GM12878 (cell line): ENCODE data around the gene SCAP. TPM values are rescaled to one million over a fixed set of nuclear protein-coding genes. Genes with fewer than 3 reads are reported as not detected.

ENCODE experiments used
- ATF3 ChIP-seq: IDR thresholded peaks from 2 replicates; pipeline ENCODE4 v1.6.1; 2011; ENCODE audit warnings: low read depth, mild to moderate bottlenecking, low read length, moderate library complexity, borderline replicate concordance; ENCODE audit errors: extremely low read depth
- ATF7 ChIP-seq: fragments of 450-650 bp; IDR thresholded peaks from 2 replicates; pipeline ENCODE4 v1.6.1; 2016; ENCODE audit warnings: low read depth, mild to moderate bottlenecking
- CHD4 ChIP-seq: fragments of 200-600 bp; sonication (generic); IDR thresholded peaks from 2 replicates; pipeline ENCODE4 v1.6.1; 2016; ENCODE audit warnings: mild to moderate bottlenecking
- FOXM1 ChIP-seq: IDR thresholded peaks from 2 replicates; pipeline ENCODE4 v1.6.1; 2012; ENCODE audit warnings: low read depth, mild to moderate bottlenecking, inconsistent platforms, low read length, moderate library complexity
- GATAD2B ChIP-seq: fragments of 450-650 bp; conservative IDR thresholded peaks from 2 replicates; pipeline ENCODE4 v1.6.1; 2017; ENCODE audit warnings: low read depth, mild to moderate bottlenecking, moderate library complexity
- HDAC6 ChIP-seq: fragments of 200-600 bp; sonication (generic); IDR thresholded peaks from one replicate; pipeline ENCODE4 v1.8.0; 2017; ENCODE audit warnings: antibody characterized with exemption; ENCODE audit not compliant: unreplicated experiment
- LARP7 ChIP-seq: fragments of 450-650 bp; IDR thresholded peaks from 2 replicates; pipeline ENCODE4 v1.6.1; 2017; ENCODE audit warnings: mild to moderate bottlenecking
- MAX ChIP-seq: IDR thresholded peaks from 2 replicates; pipeline ENCODE4 v1.6.1; 2012; ENCODE audit warnings: low read depth, low read length, improper control_type of control experiment
- MTA2 ChIP-seq: fragments of 450-650 bp; IDR thresholded peaks from 2 replicates; pipeline ENCODE4 v1.6.1; 2016; ENCODE audit warnings: low read depth, mild to moderate bottlenecking, moderate library complexity
- NBN ChIP-seq: fragments of 450-650 bp; IDR thresholded peaks from 2 replicates; pipeline ENCODE4 v1.6.1; 2016
- NFXL1 ChIP-seq: fragments of 450-650 bp; IDR thresholded peaks from 2 replicates; pipeline ENCODE4 v1.6.1; 2017; ENCODE audit warnings: antibody characterized with exemption, mild to moderate bottlenecking, borderline replicate concordance
- PRDM15 ChIP-seq: fragments of 450-650 bp; formaldehyde crosslinking; IDR thresholded peaks from 2 replicates; pipeline ENCODE4 v1.4.0; 2020; ENCODE audit warnings: mild to moderate bottlenecking, moderate library complexity
- RCOR1 ChIP-seq: conservative IDR thresholded peaks from 2 replicates; pipeline ENCODE4 v1.6.1; 2012; ENCODE audit warnings: low read depth, low read length, improper control_type of control experiment
- SMARCA5 ChIP-seq: fragments of 450-650 bp; IDR thresholded peaks from 2 replicates; pipeline ENCODE4 v1.6.1; 2017; ENCODE audit warnings: mild to moderate bottlenecking
- TAF1 ChIP-seq: IDR thresholded peaks from 2 replicates; pipeline ENCODE4 v1.6.1; 2011; ENCODE audit warnings: mild to moderate bottlenecking, low read depth, low read length, borderline replicate concordance
- TBL1XR1 ChIP-seq: IDR thresholded peaks from 2 replicates; pipeline ENCODE4 v1.6.1; 2012; ENCODE audit warnings: low read depth, low read length, improper control_type of control experiment
- USF1 ChIP-seq: IDR thresholded peaks from 2 replicates; pipeline ENCODE4 v1.6.1; 2011; ENCODE audit warnings: borderline replicate concordance, low read depth, mild to moderate bottlenecking, moderate library complexity, mixed read lengths, low read length; ENCODE audit not compliant: insufficient read depth; ENCODE audit errors: extremely low read length
- WRNIP1 ChIP-seq: IDR thresholded peaks from 2 replicates; pipeline ENCODE4 v1.6.1; 2011; ENCODE audit warnings: low read depth, low read length, improper control_type of control experiment, borderline replicate concordance
- ZBED1 ChIP-seq: IDR thresholded peaks from 2 replicates; pipeline ENCODE4 v1.6.1; 2016; ENCODE audit warnings: borderline replicate concordance
- ZNF207 ChIP-seq: fragments of 450-650 bp; IDR thresholded peaks from 2 replicates; pipeline ENCODE4 v1.6.1; 2014; ENCODE audit warnings: antibody characterized with exemption, mild to moderate bottlenecking, borderline replicate concordance
- ZNF622 ChIP-seq: fragments of 450-650 bp; IDR thresholded peaks from 2 replicates; pipeline ENCODE4 v1.6.1; 2017; ENCODE audit warnings: mild to moderate bottlenecking, inconsistent platforms
- ZSCAN29 ChIP-seq: fragments of 450-650 bp; IDR thresholded peaks from 2 replicates; pipeline ENCODE4 v1.6.1; 2017; ENCODE audit warnings: mild to moderate bottlenecking, moderate library complexity
- ZZZ3 ChIP-seq: IDR thresholded peaks from 2 replicates; pipeline ENCODE4 v1.6.1; 2011; ENCODE audit warnings: low read depth; ENCODE audit not compliant: control insufficient read depth, insufficient read length
- polyA plus RNA-seq, 11 experiments: library from polyadenylated mRNA; depleted of rRNA in 4 of 11; unstranded in 6 of 11; stranded (reverse) in 5 of 11; fragments of >200 nt; fragmentation: Nextera tagmentation in 4 of 11; fragmentation: Illumina TruSeq in 1 of 11; extraction: Ambion mirVana in 4 of 11; extraction: Trizol in 1 of 11; gene quantifications; 1 replicate in 1 of 11; 2 replicates in 10 of 11; pipeline versions ENCODE4 v1.2.1 to v1.2.3, GENCODE V29; 2011 to 2016; ENCODE audit warnings: inconsistent platforms in 2 of 11, missing spikeins in 2 of 11, low read depth in 1 of 11
- total RNA-seq, 4 experiments: library from RNA; depleted of rRNA in 3 of 4; stranded (reverse); fragments of >200 nt in 3 of 4; fragmentation: Illumina TruSeq in 1 of 4; extraction: Trizol in 1 of 4; gene quantifications; 2 replicates each; pipeline versions ENCODE4 v1.2.1 to v1.2.3, GENCODE V29; 2013 to 2021
- TF ChIP-seq, protein P1 (sequence below): fragments of 450-650 bp; IDR thresholded peaks from 2 replicates; pipeline ENCODE4 v1.6.1; 2017; ENCODE audit warnings: antibody characterized with exemption, mild to moderate bottlenecking, moderate library complexity

Gene SCAP
- total and polyA plus RNA-seq, 10 of the 15 experiments (the other 5 are each of a cell fraction or from before 2014, with no cell fraction given): 1.5 to 64.1 (median 27.9) TPM

GRCh38 chr3:47380026-47380600 is 95.6 kb downstream of the SCAP start (continued):
- TF ChIP-seq PRDM15 (CRISPR knock-in tag): no peak
- no peak for TF ChIP-seq ZBED1
- no peak for TF ChIP-seq HDAC6
- no peak for TF ChIP-seq MAX
- 0 out of 2 replicates have a peak, but pooled peaks have one; percentile 40 for TF ChIP-seq MTA2
- peak; percentile 80; the same call in 1 of the 2 replicates for TF ChIP-seq LARP7
- no peak for TF ChIP-seq ATF3
- no peak for TF ChIP-seq ATF7
- TF ChIP-seq NFXL1: 0 out of 2 replicates have a peak, but pooled peaks have one; percentile 82
- TF ChIP-seq FOXM1: no peak
- no peak for TF ChIP-seq TAF1
- TF ChIP-seq RCOR1: no peak
- TF ChIP-seq GATAD2B: peak; percentile 50; the same call in 1 of the 2 replicates
- no peak for TF ChIP-seq NBN
- TF ChIP-seq USF1: no peak
- TF ChIP-seq ZZZ3: no peak
- no peak for TF ChIP-seq CHD4
- TF ChIP-seq SMARCA5: 0 out of 2 replicates have a peak, but pooled peaks have one; percentile 77
- TF ChIP-seq ZSCAN29: no peak
- TF ChIP-seq WRNIP1: 0 out of 2 replicates have a peak, but pooled peaks have one; percentile 41
- TF ChIP-seq, protein P1, sequence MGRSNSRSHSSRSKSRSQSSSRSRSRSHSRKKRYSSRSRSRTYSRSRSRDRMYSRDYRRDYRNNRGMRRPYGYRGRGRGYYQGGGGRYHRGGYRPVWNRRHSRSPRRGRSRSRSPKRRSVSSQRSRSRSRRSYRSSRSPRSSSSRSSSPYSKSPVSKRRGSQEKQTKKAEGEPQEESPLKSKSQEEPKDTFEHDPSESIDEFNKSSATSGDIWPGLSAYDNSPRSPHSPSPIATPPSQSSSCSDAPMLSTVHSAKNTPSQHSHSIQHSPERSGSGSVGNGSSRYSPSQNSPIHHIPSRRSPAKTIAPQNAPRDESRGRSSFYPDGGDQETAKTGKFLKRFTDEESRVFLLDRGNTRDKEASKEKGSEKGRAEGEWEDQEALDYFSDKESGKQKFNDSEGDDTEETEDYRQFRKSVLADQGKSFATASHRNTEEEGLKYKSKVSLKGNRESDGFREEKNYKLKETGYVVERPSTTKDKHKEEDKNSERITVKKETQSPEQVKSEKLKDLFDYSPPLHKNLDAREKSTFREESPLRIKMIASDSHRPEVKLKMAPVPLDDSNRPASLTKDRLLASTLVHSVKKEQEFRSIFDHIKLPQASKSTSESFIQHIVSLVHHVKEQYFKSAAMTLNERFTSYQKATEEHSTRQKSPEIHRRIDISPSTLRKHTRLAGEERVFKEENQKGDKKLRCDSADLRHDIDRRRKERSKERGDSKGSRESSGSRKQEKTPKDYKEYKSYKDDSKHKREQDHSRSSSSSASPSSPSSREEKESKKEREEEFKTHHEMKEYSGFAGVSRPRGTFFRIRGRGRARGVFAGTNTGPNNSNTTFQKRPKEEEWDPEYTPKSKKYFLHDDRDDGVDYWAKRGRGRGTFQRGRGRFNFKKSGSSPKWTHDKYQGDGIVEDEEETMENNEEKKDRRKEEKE: no peak
- no peak for TF ChIP-seq ZNF622
- TF ChIP-seq ZNF207: no peak
- no peak for TF ChIP-seq TBL1XR1
